HAP-1 (cell line): ENCODE measurements around the gene THEM4.
"Not testable (repeated sequence)": the region's sequence is repeated elsewhere in the genome, so short reads cannot be mapped to it uniquely, and the experiment has no call there.

Source experiments
- DNase-seq, 2 experiments: peaks; one replicate each; pipeline ENCODE4 v3.0.0-alpha.2; 2016 to 2020; ENCODE audit warnings: low spot score in 2 of 2
- H3K27me3 ChIP-seq: fragments of 250-450 bp; sonication (Bioruptor Pico); 2 replicates; pipeline ENCODE4 v1.5.1; 2020; ENCODE audit warnings: low read depth, mild to moderate bottlenecking, moderate library complexity
- H3K36me3 ChIP-seq: fragments of 250-450 bp; sonication (Bioruptor Pico); replicated peaks from 2 replicates; pipeline ENCODE4 v1.5.1; 2020; ENCODE audit warnings: mild to moderate bottlenecking
- H3K4me1 ChIP-seq: fragments of 250-450 bp; sonication (Bioruptor Pico); 2 replicates; pipeline ENCODE4 v1.5.1; 2020; ENCODE audit warnings: mild to moderate bottlenecking
- H3K4me3 ChIP-seq: fragments of 250-450 bp; sonication (Bioruptor Pico); 2 replicates; pipeline ENCODE4 v1.5.1; 2020; ENCODE audit warnings: mild to moderate bottlenecking, moderate library complexity
- H3K9me3 ChIP-seq: fragments of 250-450 bp; sonication (Bioruptor Pico); 2 replicates; pipeline ENCODE4 v1.5.1; 2020; ENCODE audit warnings: mild to moderate bottlenecking, moderate library complexity
- in situ Hi-C: fragments of 300-500 bp; cut with MboI; formaldehyde crosslinking; loops from 3 replicates; pipeline ENCODE4 v1.14.3; 2020; ENCODE audit warnings: low sequenced_read_pairs, inconsistent platforms, mixed read lengths

The THEM4 gene

DNA sequence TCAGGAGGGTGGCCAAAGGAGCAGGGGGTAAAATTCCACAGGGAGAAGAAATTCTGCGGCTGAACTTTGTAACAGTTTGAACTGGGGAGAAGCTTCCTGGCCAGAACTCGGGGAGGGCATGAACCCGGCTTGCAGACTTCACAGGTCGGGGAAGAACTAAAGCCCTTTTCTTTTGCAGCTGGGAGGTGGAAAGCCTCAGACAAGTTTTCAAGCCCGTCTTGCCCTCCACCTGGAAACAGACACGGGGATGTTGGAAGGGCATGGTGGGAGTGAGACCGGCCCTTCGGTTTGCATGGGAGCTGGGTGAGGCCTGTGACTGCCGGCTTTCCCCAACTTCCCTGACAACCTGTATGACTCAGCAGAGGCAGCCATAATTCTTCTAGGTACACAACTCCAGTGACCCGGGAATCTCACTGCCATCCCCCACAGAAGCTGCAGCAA is 11.3 kb downstream of the THEM4 start:
- Histone ChIP-seq H3K27me3 (no peaks in the 10 kb centered on the region), H3K36me3 (peaks cover 5% of the 10 kb centered on the region), H3K4me3 (no peak overlapping the region), H3K9me3 (peaks cover 13% of the 10 kb centered on the region), H3K4me1 (peaks cover 5% of the 10 kb centered on the region; the same call in 1 of the 2 replicates)
- no peak for DNase-seq
- in situ Hi-C loops, result no loop called here

DNA sequence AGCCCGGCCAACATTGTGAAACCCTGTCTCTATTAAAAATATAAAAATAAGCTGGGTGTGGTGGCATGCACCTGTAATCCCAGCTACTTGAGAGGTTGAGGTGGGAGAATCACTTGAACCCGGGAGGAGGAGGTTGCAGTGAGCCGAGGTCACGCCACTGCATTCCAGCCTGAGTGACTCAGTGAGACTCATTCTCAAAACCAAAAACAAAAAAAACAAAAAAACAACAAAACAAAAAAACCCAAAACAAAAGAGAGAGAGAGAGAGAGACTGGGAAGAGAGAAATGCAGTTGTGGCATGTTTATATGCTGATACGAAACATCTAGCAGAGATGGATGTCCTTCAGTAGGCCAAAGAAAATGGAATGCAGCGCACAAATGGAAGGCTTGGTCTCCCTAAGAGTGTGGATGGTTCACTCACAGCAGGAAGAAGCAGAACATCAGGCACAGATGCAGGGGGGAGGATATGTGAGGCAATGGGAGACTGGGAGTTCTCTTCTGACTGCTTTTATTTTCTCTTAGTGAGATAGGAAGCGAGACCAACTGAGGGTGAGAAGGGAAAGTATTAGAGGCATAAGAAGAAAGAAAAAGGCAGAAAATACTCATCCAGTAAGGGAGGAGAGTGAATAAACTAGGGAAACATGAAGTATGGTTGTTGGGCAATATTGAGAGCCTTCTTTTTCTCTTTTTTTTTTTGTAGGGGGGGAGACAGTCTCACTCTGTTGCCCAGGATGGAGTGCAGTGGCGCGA is 16.0 kb downstream of the THEM4 start:
- in situ Hi-C loops, result no loop called here
- peaks cover 14% of the 10 kb centered on the region for H3K36me3 ChIP-seq

DNA sequence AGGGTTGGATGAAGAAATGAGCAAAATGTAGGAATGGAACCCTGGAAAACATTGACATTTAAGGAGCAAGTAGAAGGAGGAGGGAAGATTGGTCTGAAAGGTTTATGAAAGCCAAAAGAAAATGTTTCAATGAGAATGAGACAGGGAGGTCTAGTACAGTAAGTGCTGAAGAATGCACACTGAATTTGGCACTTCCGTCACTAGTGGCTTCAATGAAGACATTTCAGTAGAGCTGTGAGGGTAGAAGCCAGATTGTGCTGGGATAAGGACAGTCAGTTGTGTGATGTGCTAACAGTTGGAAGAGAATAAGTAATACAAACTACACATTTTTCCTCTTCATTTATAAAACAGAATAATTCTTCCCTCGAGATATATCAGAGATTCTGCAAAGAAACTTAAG is 17.1 kb downstream of the THEM4 start:
- H3K36me3 ChIP-seq, result peaks cover 14% of the 10 kb centered on the region
- no peak for DNase-seq
- H3K4me1 ChIP-seq, result no peaks in the 10 kb centered on the region
- H3K9me3 ChIP-seq, result no peaks in the 10 kb centered on the region
- H3K27me3 ChIP-seq, result no peaks in the 10 kb centered on the region
- no peak overlapping the region for H3K4me3 ChIP-seq
- in situ Hi-C loops, result no loop called here

More for the DNA sequence above, 16.0 kb downstream of the THEM4 start:
- H3K4me3 ChIP-seq, result no peak overlapping the region
- no peaks in the 10 kb centered on the region for H3K27me3 ChIP-seq
- H3K9me3 ChIP-seq, result no peaks in the 10 kb centered on the region
- H3K4me1 ChIP-seq, result no peaks in the 10 kb centered on the region
- no peak for DNase-seq

DNA sequence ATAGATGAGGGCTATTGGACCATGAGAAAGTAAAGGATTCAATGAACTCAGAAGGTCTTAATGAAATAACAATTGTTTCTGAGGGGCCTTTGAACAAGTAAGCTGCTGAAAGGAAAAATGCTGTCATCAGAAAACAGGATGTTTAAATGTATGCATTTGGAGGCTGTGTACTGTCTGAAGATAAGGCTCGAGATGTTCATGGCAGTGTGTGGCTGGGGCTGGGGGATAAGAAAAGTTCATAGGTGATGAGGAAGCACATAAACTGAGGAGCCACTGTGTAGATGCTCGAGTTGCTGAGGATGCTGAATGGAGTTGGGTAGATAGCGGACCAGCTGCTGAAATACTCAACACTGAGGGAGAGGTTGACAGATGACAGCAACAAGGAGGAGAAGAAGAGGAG is 17.8 kb downstream of the THEM4 start:
- Histone ChIP-seq H3K4me1 (no peaks in the 10 kb centered on the region), H3K9me3 (peaks cover 2% of the 10 kb centered on the region; the same call in 1 of the 2 replicates), H3K36me3 (peaks cover 18% of the 10 kb centered on the region), H3K4me3 (no peak overlapping the region), H3K27me3 (no peaks in the 10 kb centered on the region)
- no peak for DNase-seq
- in situ Hi-C loops, result no loop called here

DNA sequence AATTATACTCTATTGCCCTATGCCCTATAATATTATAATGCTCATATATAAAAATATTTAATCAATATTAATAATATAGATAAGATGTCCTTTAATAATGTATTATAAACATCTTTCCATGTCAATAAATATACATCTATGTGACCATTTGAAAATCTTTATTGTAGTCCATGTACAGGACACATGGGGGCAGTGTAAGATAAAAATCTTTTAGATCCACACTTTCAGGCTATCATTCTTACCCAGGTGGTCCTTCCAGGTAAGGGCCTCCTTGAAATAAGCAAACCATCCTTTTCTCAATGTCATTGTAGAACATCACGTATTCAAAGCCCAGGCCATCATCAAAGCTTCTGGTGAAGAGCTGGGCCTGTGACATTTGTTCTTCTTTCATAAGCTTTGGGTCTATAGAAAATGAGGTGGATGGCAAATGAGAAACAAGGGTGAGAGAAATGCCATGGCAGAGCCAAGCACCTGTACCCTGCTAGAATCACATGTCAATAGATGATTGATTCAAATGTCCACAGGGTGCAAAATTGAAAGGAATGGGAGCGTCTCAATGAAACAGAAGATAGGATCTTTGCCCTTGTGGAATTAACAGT is 20.2 kb downstream of the THEM4 start:
- H3K27me3 ChIP-seq, result no peaks in the 10 kb centered on the region
- DNase-seq, result no peak
- in situ Hi-C loops, result no loop called here
- peaks cover 16% of the 10 kb centered on the region for H3K36me3 ChIP-seq
- peaks cover 3% of the 10 kb centered on the region; the same call in 1 of the 2 replicates for H3K9me3 ChIP-seq
- H3K4me1 ChIP-seq, result no peaks in the 10 kb centered on the region
- H3K4me3 ChIP-seq, result no peak overlapping the region

DNA sequence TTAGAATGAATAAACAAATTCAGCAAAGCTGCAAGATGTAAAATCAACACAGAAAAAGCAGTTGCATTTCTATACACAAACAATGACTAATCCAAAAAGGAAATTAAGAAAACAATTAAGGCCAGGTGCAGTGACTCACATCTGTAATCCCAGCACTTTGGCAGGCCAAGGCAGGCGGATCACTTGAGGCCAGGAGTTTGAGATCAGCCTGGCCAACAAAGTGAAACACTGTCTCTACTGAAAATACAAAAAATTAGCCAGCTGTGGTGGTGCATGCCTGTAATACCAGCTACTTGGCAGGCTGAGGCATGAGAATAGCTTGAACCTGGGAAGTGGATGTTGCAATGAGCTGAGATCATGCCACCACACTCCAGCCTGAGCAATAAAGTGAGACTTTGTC is 22.3 kb downstream of the THEM4 start:
- Histone ChIP-seq H3K27me3 (no peaks in the 10 kb centered on the region), H3K36me3 (peaks cover 11% of the 10 kb centered on the region), H3K9me3 (peaks cover 3% of the 10 kb centered on the region; the same call in 1 of the 2 replicates), H3K4me1 (no peaks in the 10 kb centered on the region), H3K4me3 (no peak overlapping the region)
- in situ Hi-C loops, result no loop called here
- no peak for DNase-seq

DNA sequence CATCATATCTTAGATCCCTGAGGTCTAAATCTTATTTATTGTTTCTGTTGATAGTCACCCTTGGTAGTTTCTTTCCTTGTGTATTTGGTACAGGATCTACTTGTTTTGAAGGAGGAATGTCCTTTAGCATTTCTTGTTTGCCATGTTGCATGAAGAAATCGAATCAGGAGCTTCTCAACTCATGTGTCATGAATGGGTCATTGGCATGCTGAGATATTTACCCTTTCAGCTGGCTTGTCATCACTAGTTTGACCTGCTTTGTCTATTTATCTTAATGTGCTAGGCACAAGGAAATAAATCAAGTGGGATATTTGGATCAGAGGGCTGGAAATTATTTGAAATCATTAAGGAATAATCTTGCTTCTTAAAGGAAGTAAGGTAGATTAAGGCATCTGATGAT is 23.8 kb downstream of the THEM4 start:
- DNase-seq, result no peak
- no peaks in the 10 kb centered on the region for H3K4me1 ChIP-seq
- peaks cover 3% of the 10 kb centered on the region; the same call in 1 of the 2 replicates for H3K9me3 ChIP-seq
- in situ Hi-C loops, result no loop called here
- H3K4me3 ChIP-seq, result no peak overlapping the region
- H3K27me3 ChIP-seq, result no peaks in the 10 kb centered on the region
- H3K36me3 ChIP-seq, result peaks cover 5% of the 10 kb centered on the region

DNA sequence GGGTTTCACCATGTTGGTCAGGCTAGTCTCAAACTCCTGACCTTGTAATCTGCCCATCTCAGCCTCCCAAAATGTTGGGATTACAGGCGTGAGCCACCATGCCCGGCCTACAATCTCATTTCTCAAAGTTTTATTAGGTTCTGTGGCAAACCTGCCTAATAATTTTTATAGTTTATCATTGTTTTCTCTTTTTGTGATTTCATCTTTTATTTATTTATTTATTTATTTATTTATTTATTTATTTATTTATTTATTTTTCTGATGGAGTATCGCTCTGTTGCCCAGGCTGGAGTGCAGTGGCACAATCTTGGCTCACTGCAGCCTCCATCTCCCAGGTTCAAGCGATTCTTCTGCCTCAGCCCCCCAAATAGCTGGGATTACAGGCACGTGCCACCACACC is 24.4 kb downstream of the THEM4 start:
- in situ Hi-C loops, H3K9me3 ChIP-seq: not testable (repeated sequence)

DNA sequence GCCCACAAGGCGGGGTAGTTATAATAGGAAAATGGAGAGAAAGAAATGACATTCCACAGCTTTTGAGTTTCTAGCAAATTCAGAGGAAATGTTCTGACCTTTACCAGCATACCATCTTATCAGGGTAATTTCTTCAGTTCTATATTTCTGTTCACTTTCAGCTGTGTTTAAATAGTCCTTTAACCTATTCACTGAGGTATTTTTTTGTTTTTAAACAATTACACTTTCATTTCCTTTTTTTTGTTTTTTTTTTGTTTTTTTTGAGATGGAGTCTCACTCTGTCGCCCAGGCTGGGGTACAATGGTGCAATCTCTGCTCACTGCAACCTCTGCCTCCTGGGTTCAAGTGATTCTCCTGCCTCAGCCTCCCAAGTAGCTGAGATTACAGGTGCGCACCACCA is 24.9 kb downstream of the THEM4 start:
- H3K9me3 ChIP-seq, H3K36me3 ChIP-seq, H3K4me3 ChIP-seq, H3K27me3 ChIP-seq, in situ Hi-C loops, H3K4me1 ChIP-seq, DNase-seq: not testable (repeated sequence)

More for the DNA sequence above, 24.4 kb downstream of the THEM4 start:
- not testable (repeated sequence) for H3K27me3 ChIP-seq, H3K36me3 ChIP-seq, H3K4me1 ChIP-seq, H3K4me3 ChIP-seq, DNase-seq

DNA sequence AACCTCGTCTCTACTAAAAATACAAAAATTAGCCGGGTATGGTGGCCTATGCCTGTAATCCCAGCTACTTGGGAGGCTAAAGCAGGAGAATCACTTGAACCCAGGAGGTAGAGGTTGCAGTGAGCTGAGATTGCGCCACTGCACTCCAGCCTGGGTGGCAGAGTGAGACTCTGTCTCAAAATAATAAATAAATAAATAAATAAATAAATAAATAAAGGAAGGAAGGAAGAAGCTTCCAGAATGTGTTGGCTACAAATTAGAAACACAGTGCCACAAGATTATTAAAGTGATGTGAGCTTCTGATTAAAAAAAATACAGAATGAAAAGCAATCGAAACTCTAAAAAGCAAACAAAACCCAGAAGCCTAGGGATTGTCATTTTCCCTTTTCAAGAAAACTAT is 25.4 kb downstream of the THEM4 start:
- DNase-seq, in situ Hi-C loops, H3K27me3 ChIP-seq, H3K9me3 ChIP-seq, H3K4me1 ChIP-seq, H3K4me3 ChIP-seq, H3K36me3 ChIP-seq: not testable (repeated sequence)

DNA sequence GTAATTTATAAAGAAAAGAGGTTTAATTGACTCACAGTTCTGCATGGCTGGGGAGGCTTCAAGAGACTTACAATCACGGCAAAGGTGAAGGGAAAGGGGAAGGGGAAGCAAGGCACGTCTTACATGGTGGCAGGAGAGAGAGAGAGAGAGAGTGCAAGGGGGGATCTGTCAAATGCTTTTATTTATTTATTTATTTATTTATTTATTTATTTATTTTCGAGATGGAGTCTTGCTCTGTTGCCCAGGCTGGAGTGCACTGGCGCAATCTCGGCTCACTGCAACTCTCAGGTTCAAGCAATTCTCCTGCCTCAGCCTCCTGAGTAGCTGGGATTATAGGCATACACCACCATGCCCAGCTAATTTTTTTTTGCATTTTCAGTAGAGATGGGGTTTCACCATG is 26.4 kb downstream of the THEM4 start:
- DNase-seq, H3K4me1 ChIP-seq, H3K4me3 ChIP-seq, H3K36me3 ChIP-seq, in situ Hi-C loops, H3K9me3 ChIP-seq, H3K27me3 ChIP-seq: not testable (repeated sequence)

DNA sequence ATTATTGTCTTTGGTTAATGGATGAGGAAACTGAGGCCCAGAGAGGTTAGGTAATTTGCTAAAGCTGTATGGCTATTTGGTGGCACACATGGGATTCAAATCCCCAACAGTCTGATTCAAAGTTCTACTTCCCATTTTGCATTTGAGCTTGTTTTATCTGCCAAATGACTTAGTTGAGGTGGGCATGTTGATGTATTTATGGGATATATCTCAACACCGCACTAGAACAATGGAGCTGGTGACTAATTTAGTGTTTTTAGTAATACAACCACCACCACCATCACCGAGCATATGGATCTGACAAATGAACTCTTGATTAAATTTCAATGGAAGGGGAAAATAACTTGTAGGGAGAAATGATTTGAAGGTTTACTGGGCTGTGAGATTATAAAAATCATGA is 26.8 kb downstream of the THEM4 start:
- Histone ChIP-seq H3K9me3 (peaks cover 3% of the 10 kb centered on the region; the same call in 1 of the 2 replicates), H3K4me3 (no peak overlapping the region), H3K27me3 (no peaks in the 10 kb centered on the region), H3K36me3 (peaks cover 5% of the 10 kb centered on the region), H3K4me1 (no peaks in the 10 kb centered on the region)
- DNase-seq, result no peak
- in situ Hi-C loops, result no loop called here

DNA sequence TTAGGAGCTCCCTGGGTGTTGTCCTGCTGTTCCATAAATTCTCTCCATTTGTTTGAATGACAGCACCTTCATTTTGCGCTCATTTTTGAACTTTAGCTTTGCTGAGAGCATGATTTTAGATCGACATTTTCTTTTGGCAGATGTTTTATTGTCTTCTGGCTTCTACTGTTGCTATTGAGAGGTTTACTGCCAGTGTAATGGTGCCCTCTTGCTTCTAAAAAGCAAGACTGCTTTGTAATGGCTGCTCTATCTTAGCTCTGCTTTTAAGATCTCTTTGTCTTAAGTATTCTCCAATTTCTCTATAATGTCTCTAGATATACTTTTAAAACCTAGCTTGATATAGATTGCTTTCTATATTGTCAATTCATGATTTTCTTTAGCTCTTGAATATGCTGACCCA is 27.8 kb downstream of the THEM4 start:
- Histone ChIP-seq H3K4me1 (no peaks in the 10 kb centered on the region), H3K4me3 (no peak overlapping the region), H3K27me3 (no peaks in the 10 kb centered on the region), H3K36me3 (peaks cover 1% of the 10 kb centered on the region), H3K9me3 (peaks cover under 1% of the 10 kb centered on the region; the same call in 1 of the 2 replicates)
- no peak for DNase-seq
- in situ Hi-C loops, result no loop called here

DNA sequence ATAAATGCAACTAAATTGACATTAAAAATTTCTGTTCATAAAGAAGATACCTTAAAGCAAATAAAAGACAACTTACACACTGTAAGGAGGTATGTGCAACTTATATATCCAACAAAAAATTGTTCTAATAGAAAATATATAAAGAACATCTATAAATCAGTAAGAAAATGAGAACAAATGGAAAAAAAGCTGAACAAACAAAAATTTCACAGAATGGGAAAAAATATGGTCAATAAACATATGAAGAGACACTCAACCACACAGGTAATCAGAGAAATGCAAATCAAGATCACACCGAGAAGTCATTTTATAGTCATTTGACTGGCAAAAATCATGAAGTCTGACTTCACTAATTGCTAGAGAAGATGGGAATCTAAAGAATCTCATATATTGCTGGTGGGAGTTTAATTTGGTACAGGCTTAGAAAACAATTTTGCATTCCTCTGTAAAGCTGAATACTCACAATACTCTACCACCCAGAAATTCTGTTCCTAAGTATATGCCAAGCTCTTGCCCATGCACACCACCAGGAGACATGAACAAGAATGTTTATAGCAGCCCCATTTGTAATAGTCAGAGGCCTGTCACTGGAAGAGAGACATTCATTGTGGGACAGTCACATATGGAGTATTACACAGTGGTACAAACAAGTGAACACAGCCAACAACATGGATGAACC is 33.8 kb downstream of the THEM4 start:
- no peaks in the 10 kb centered on the region for H3K36me3 ChIP-seq
- H3K27me3 ChIP-seq, result no peaks in the 10 kb centered on the region
- in situ Hi-C loops, result no loop called here
- H3K4me3 ChIP-seq, result no peak overlapping the region
- H3K4me1 ChIP-seq, result no peaks in the 10 kb centered on the region
- DNase-seq, result no peak
- no peaks in the 10 kb centered on the region for H3K9me3 ChIP-seq
